OCI-LY7 (cell line): ENCODE measurements around the gene PCNT. TPM values are rescaled to one million over a fixed set of nuclear protein-coding genes. Genes with fewer than 3 reads are reported as not detected.

ENCODE experiments used
- BruUV-seq: library from RNA; stranded (reverse); fragments of 400-500 nt; replicated peaks from 2 replicates; lab custom pipeline; 2021; lab: Mats Ljungman, UMichigan
- CTCF ChIA-PET: fragments of 300-600 bp; sonication (Branson Sonifier 250); formaldehyde crosslinking; loops from one replicate; lab custom pipeline; 2022; ENCODE audit warnings: antibody characterized with exemption; ENCODE audit not compliant: unreplicated experiment; lab: Charles Lee
- POLR2A ChIA-PET: fragments of 300-600 bp; sonication (Branson Sonifier 250); formaldehyde crosslinking; loops from one replicate; lab custom pipeline; 2022; ENCODE audit warnings: antibody characterized with exemption; lab: Charles Lee
- DNase-seq: peaks from one replicate; pipeline ENCODE4 v3.0.0-alpha.2; 2015; ENCODE audit warnings: low spot score
- H2AFZ ChIP-seq: fragments of 200-600 bp; sonication (generic), shearing (Covaris generic); 2 replicates; pipeline ENCODE4 v1.6.1; 2014; ENCODE audit warnings: mild to moderate bottlenecking, antibody characterized with exemption, low read length, moderate library complexity
- H3K27ac ChIP-seq: fragments of 200-600 bp; sonication (generic); 2 replicates; pipeline ENCODE4 v1.5.1; 2014; ENCODE audit warnings: mixed run types, low read depth, mild to moderate bottlenecking, moderate library complexity, low read length, inconsistent platforms; ENCODE audit not compliant: poor library complexity, severe bottlenecking
- H3K36me3 ChIP-seq: fragments of 200-600 bp; sonication (generic); 2 replicates; pipeline ENCODE4 v1.6.1; 2014; ENCODE audit warnings: mild to moderate bottlenecking, antibody characterized with exemption, low read length, moderate library complexity, mixed read lengths; ENCODE audit not compliant: insufficient read depth
- H3K4me1 ChIP-seq: fragments of 200-600 bp; sonication (generic); 2 replicates; pipeline ENCODE4 v1.5.1; 2014; ENCODE audit warnings: mild to moderate bottlenecking, low read length; ENCODE audit not compliant: insufficient read depth, poor library complexity, severe bottlenecking
- H3K4me2 ChIP-seq: fragments of 200-600 bp; sonication (generic); 2 replicates; pipeline ENCODE4 v1.6.1; 2014; ENCODE audit warnings: mild to moderate bottlenecking, low read length
- H3K4me3 ChIP-seq: fragments of 200-600 bp; sonication (generic); 2 replicates; pipeline ENCODE4 v1.5.1; 2014; ENCODE audit warnings: mild to moderate bottlenecking, low read depth, low read length; ENCODE audit not compliant: poor library complexity, severe bottlenecking
- H3K79me2 ChIP-seq: fragments of 200-600 bp; sonication (generic); 2 replicates; pipeline ENCODE4 v1.6.1; 2016; ENCODE audit warnings: low read depth, mild to moderate bottlenecking, low read length, moderate library complexity, mixed read lengths; ENCODE audit not compliant: insufficient read depth
- H3K9me2 ChIP-seq: fragments of 200-600 bp; sonication (generic); 2 replicates; pipeline ENCODE4 v1.6.1; 2016; ENCODE audit warnings: mild to moderate bottlenecking, low read length, mixed read lengths; ENCODE audit not compliant: insufficient read depth
- H3K9me3 ChIP-seq: fragments of 200-600 bp; sonication (generic); 2 replicates; pipeline ENCODE4 v1.6.1; 2014; ENCODE audit warnings: mild to moderate bottlenecking, mixed run types, low read length, mixed read lengths
- H4K20me1 ChIP-seq: fragments of 200-600 bp; sonication (generic); 2 replicates; pipeline ENCODE4 v1.6.1; 2014; ENCODE audit warnings: mild to moderate bottlenecking, antibody characterized with exemption, low read length, moderate library complexity, mixed read lengths; ENCODE audit not compliant: insufficient read depth
- EZH2phosphoT487 ChIP-seq: fragments of 200-600 bp; sonication (generic); IDR thresholded peaks from 2 replicates; pipeline ENCODE4 v1.6.1; 2018; ENCODE audit warnings: low read depth, borderline replicate concordance, mild to moderate bottlenecking, mixed run types, antibody characterized with exemption, low read length, moderate library complexity, mixed read lengths
- intact Hi-C: fragments of 100-400 bp; cut with micrococcal nuclease; formaldehyde crosslinking; loops from one replicate; pipeline ENCODE4 v1.10.0; 2022; ENCODE audit not compliant: unreplicated experiment
- total RNA-seq, 2 experiments: library from RNA; depleted of rRNA in 1 of 2; stranded (reverse); fragments of >200 nt in 1 of 2; shearing (Covaris generic) in 1 of 2; gene quantifications; 2 replicates each; pipeline ENCODE4 v1.2.3, GENCODE V29; 2014 to 2022
- TF ChIP-seq, protein P1 (sequence below): fragments of 200-600 bp; sonication (generic); conservative IDR thresholded peaks from 2 replicates; pipeline ENCODE4 v1.5.1; 2014; ENCODE audit warnings: mild to moderate bottlenecking, antibody characterized with exemption, low read length, moderate library complexity, mixed read lengths

Gene PCNT
- total RNA-seq, 2 experiments from 2014 or later: 48.4 to 84.1 TPM

- peaks cover 39% of the 10 kb centered on the region for H3K79me2 ChIP-seq
- CTCF ChIA-PET: no interaction called here
- intact Hi-C loops: no loop called here
Measured at GRCh38 chr21:46374761-46375389, 50.9 kb downstream of the PCNT start.

DNA sequence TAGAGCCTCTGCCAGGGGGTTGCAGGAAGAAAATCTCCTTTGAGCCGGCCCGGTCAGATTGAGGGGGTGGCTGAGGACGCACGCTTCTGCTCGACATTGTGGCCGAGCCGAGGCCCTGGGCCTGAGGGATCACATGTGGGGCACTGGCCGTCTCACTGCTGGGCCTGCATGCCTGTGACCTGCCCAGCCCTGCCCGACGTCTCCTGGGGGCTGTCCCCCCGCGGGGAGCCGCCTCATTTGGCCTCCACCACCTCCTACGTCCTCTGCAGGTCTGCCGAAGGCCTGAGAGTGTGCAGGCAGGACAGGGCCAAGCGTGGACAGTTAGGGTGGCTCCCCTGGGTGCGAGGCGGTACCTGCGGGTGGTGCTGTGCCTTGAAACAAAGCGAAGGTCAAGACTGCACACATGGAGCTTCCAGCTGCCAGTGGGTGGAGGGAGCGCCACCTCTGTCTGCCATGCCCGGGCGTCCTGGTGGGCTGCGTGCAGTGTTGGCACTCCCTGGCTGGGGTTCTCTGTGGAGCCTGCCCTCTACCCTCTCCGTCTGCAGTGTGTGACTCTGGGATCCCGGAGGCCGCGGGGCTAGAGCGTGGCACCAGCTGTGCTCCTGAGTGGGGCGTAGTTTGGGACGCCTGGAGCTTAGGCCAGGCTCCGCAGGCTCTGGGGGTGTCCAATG is 51.7 kb downstream of the PCNT start:
- Histone ChIP-seq H3K36me3 (peaks cover 81% of the 10 kb centered on the region), H3K4me2 (no peak overlapping the region), H3K9me3 (0 out of 2 replicates have a peak, but pooled peaks cover 12% of the 10 kb centered on the region), H3K4me1 (no peaks in the 10 kb centered on the region), H2AFZ (no peak overlapping the region), H4K20me1 (no peaks in the 10 kb centered on the region), H3K79me2 (peaks cover 44% of the 10 kb centered on the region), H3K4me3 (no peak overlapping the region), H3K27ac (no peak overlapping the region), H3K9me2 (no peaks in the 10 kb centered on the region)
- no peak for TF ChIP-seq EZH2phosphoT487
- TF ChIP-seq, protein P1, sequence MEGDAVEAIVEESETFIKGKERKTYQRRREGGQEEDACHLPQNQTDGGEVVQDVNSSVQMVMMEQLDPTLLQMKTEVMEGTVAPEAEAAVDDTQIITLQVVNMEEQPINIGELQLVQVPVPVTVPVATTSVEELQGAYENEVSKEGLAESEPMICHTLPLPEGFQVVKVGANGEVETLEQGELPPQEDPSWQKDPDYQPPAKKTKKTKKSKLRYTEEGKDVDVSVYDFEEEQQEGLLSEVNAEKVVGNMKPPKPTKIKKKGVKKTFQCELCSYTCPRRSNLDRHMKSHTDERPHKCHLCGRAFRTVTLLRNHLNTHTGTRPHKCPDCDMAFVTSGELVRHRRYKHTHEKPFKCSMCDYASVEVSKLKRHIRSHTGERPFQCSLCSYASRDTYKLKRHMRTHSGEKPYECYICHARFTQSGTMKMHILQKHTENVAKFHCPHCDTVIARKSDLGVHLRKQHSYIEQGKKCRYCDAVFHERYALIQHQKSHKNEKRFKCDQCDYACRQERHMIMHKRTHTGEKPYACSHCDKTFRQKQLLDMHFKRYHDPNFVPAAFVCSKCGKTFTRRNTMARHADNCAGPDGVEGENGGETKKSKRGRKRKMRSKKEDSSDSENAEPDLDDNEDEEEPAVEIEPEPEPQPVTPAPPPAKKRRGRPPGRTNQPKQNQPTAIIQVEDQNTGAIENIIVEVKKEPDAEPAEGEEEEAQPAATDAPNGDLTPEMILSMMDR: no peak
- intact Hi-C loops: no loop called here
- ChIA-PET CTCF (no interaction called here), POLR2A (no interaction called here)
- no peak for DNase-seq
- BruUV-seq: no TSS peak

More at GRCh38 chr21:46374761-46375389, 50.9 kb downstream of the PCNT start:
- H4K20me1 ChIP-seq: no peaks in the 10 kb centered on the region
- no peak overlapping the region for H3K4me3 ChIP-seq
- no peak overlapping the region for H3K27ac ChIP-seq
- no peaks in the 10 kb centered on the region for H3K4me1 ChIP-seq
- POLR2A ChIA-PET: no interaction called here
- H2AFZ ChIP-seq: no peak overlapping the region
- no peak overlapping the region for H3K4me2 ChIP-seq
- 0 out of 2 replicates have a peak, but pooled peaks cover 12% of the 10 kb centered on the region for H3K9me3 ChIP-seq
- no peaks in the 10 kb centered on the region for H3K9me2 ChIP-seq
- no TSS peak for BruUV-seq
- TF ChIP-seq EZH2phosphoT487: no peak
- TF ChIP-seq, protein P1: no peak
- H3K36me3 ChIP-seq: peaks cover 83% of the 10 kb centered on the region
- no peak for DNase-seq

GRCh38 chr21:46376231-46376628 is 52.3 kb downstream of the PCNT start:
- Histone ChIP-seq H3K4me3 (no peak overlapping the region), H3K9me2 (no peaks in the 10 kb centered on the region), H4K20me1 (no peaks in the 10 kb centered on the region), H3K9me3 (peaks cover 13% of the 10 kb centered on the region), H3K27ac (no peak overlapping the region), H3K36me3 (peaks cover 84% of the 10 kb centered on the region), H2AFZ (no peak overlapping the region), H3K4me1 (no peaks in the 10 kb centered on the region), H3K4me2 (no peak overlapping the region), H3K79me2 (peaks cover 48% of the 10 kb centered on the region)
- DNase-seq: no peak
- intact Hi-C loops: no loop called here
- TF ChIP-seq, protein P1: no peak
- TF ChIP-seq EZH2phosphoT487: no peak
- CTCF ChIA-PET: no interaction called here
- BruUV-seq: no TSS peak
- POLR2A ChIA-PET: no interaction called here
